GM23248 (cell line): ENCODE results near the gene MAPK4. TPM values are rescaled to one million over a fixed set of nuclear protein-coding genes. Genes with fewer than 3 reads are reported as not detected.

Source experiments
- DNase-seq: peaks from one replicate; pipeline ENCODE4 v3.0.0-alpha.2; 2015
- H2AFZ ChIP-seq: fragments of 200-600 bp; sonication (generic); 2 replicates; pipeline ENCODE4 v1.6.1; 2016; ENCODE audit warnings: antibody characterized with exemption
- H3F3A ChIP-seq: fragments of 200-600 bp; sonication (generic); 2 replicates; pipeline ENCODE4 v1.6.1; 2016; ENCODE audit warnings: mild to moderate bottlenecking, antibody characterized with exemption, mixed run types; ENCODE audit not compliant: insufficient read depth
- H3K27ac ChIP-seq: fragments of 200-600 bp; sonication (generic); 2 replicates; pipeline ENCODE4 v1.5.1; 2016; ENCODE audit warnings: mild to moderate bottlenecking
- H3K27me3 ChIP-seq: fragments of 200-600 bp; sonication (generic); replicated peaks from 2 replicates; pipeline ENCODE4 v1.6.1; 2016; ENCODE audit warnings: mild to moderate bottlenecking; ENCODE audit not compliant: insufficient read depth
- H3K36me3 ChIP-seq: fragments of 200-600 bp; sonication (generic); 2 replicates; pipeline ENCODE4 v1.6.1; 2016; ENCODE audit warnings: low read depth, mild to moderate bottlenecking
- H3K4me1 ChIP-seq: fragments of 200-600 bp; sonication (generic); 2 replicates; pipeline ENCODE4 v1.6.1; 2016; ENCODE audit warnings: mild to moderate bottlenecking; ENCODE audit not compliant: insufficient read depth
- H3K4me2 ChIP-seq: fragments of 200-600 bp; sonication (generic); one replicate; pipeline ENCODE4 v1.6.1; 2016; ENCODE audit warnings: mild to moderate bottlenecking; ENCODE audit not compliant: unreplicated experiment
- H3K4me3 ChIP-seq: fragments of 200-600 bp; sonication (generic); 2 replicates; pipeline ENCODE4 v1.5.1; 2016; ENCODE audit warnings: mild to moderate bottlenecking
- H3K79me2 ChIP-seq: fragments of 200-600 bp; sonication (generic); 2 replicates; pipeline ENCODE4 v1.6.1; 2016; ENCODE audit warnings: mild to moderate bottlenecking; ENCODE audit not compliant: insufficient read depth
- H3K9ac ChIP-seq: fragments of 200-600 bp; sonication (generic); 2 replicates; pipeline ENCODE4 v1.6.1; 2016; ENCODE audit warnings: mild to moderate bottlenecking
- H3K9me2 ChIP-seq: fragments of 200-600 bp; sonication (generic); 2 replicates; pipeline ENCODE4 v1.6.1; 2016; ENCODE audit warnings: mixed run types, mild to moderate bottlenecking, moderate library complexity; ENCODE audit not compliant: insufficient read depth
- H3K9me3 ChIP-seq: fragments of 200-600 bp; sonication (generic); one replicate; pipeline ENCODE4 v1.6.1; 2017; ENCODE audit warnings: low read depth
- H4K20me1 ChIP-seq: fragments of 200-600 bp; sonication (generic); 2 replicates; pipeline ENCODE4 v1.6.0; 2016; ENCODE audit not compliant: insufficient read depth
- EZH2 ChIP-seq: fragments of 200-600 bp; sonication (generic); IDR thresholded peaks from 2 replicates; pipeline ENCODE4 v1.6.1; 2018; ENCODE audit warnings: antibody characterized with exemption, mild to moderate bottlenecking; ENCODE audit not compliant: insufficient read depth, poor library complexity, severe bottlenecking
- EZH2phosphoT487 ChIP-seq: fragments of 200-600 bp; sonication (generic); IDR thresholded peaks from 2 replicates; pipeline ENCODE4 v1.6.1; 2018; ENCODE audit warnings: antibody characterized with exemption, moderate library complexity, mild to moderate bottlenecking, low read depth; ENCODE audit not compliant: insufficient read depth
- WGBS, 2 experiments: methylation state at CpG; one replicate each; pipeline ENCODE4 v1.1.6; 2015 to 2017; ENCODE audit warnings: low lambda C conversion rate in 2 of 2, low coverage in 1 of 2; ENCODE audit errors: missing lambda C conversion rate in 2 of 2; 5-methylcytosine and 5-hydroxymethylcytosine counted together
- in situ Hi-C: fragments of 300-500 bp; cut with MboI; formaldehyde crosslinking; loops from 2 replicates; pipeline ENCODE4 v1.15.0; 2020
- polyA plus RNA-seq: library from polyadenylated mRNA; unstranded; fragments of >200 nt; fragmentation: Nextera tagmentation; extraction: Ambion mirVana; gene quantifications from 2 replicates; pipeline ENCODE4 v1.2.1, GENCODE V29; 2016
- total RNA-seq: library from RNA; depleted of rRNA; stranded (reverse); fragments of >200 nt; shearing (Covaris generic); gene quantifications from 2 replicates; pipeline ENCODE4 v1.2.3, GENCODE V29; 2014

MAPK4 gene
- total and polyA plus RNA-seq, 2 experiments from 2014 or later: 0.22 TPM; not detected in 1

- Histone ChIP-seq H3K27me3 (no peaks in the 10 kb centered on the region), H3F3A (no peaks in the 10 kb centered on the region), H3K4me3 (no peak overlapping the region), H4K20me1 (no peaks in the 10 kb centered on the region), H3K9me2 (no peaks in the 10 kb centered on the region), H2AFZ (no peak overlapping the region), H3K27ac (no peak overlapping the region), H3K4me2 (no peak overlapping the region), H3K36me3 (no peaks in the 10 kb centered on the region), H3K9ac (no peak overlapping the region), H3K9me3 (no peaks in the 10 kb centered on the region), H3K79me2 (no peaks in the 10 kb centered on the region), H3K4me1 (no peaks in the 10 kb centered on the region)
- in situ Hi-C loops: no loop called here
- TF ChIP-seq EZH2phosphoT487: no peak
- no peak for TF ChIP-seq EZH2
- no peak for DNase-seq
Observed at GRCh38 chr18:50665519-50665918, 105.6 kb downstream of the MAPK4 start.

DNA sequence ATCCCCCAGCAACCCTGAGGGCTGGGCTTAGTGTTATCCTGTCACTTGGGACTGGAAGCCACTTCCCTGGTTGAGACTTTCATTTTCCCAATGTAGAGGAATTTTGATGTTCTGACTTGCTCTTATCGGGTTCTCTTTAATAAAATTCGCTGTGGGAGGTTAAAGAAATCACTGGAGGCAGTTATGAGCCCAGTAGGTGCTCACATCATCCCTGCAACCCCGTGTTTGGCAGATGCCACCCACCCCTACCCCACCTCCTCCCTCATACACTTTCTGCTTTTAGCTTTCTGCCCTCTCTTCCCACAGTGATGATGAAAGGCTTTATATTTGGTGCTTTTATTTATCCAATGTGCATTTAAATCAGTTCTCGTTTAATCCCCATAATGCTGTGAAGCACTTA lies 106.6 kb downstream of the MAPK4 start:
- Histone ChIP-seq H3K9me2 (no peaks in the 10 kb centered on the region), H3K27me3 (no peaks in the 10 kb centered on the region), H3K4me3 (no peak overlapping the region), H3K4me2 (no peak overlapping the region), H3F3A (no peaks in the 10 kb centered on the region), H3K36me3 (no peaks in the 10 kb centered on the region), H2AFZ (no peak overlapping the region), H3K9me3 (no peaks in the 10 kb centered on the region), H3K9ac (no peak overlapping the region), H4K20me1 (no peaks in the 10 kb centered on the region), H3K4me1 (no peaks in the 10 kb centered on the region), H3K27ac (no peak overlapping the region), H3K79me2 (no peaks in the 10 kb centered on the region)
- 8 to 19% methylated on average over 4 of the region's 4 CpGs for WGBS, 2 experiments
- TF ChIP-seq EZH2phosphoT487 (no peak), EZH2 (no peak)
- DNase-seq: no peak
- in situ Hi-C loops: no loop called here

DNA sequence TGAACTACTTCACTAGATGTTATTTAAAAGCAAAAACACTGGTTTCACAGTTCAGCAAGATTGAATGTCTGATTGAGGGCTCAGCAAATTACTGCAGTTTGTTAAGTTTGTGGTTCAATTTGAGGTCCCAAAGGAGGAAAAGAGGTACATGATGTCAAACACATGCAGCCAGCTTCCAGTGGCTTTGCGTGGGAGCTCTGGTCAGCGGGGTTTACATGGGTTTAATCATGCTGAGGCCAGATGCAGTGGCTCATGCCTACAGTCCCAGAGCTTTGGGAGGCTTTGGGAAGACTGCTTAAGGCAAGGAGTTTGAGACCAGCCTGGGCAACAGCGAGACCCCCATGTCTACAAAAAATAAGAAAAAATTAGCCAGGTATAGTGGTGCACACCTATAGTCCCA lies 111.5 kb downstream of the MAPK4 start:
- H3K9me2 ChIP-seq: no peaks in the 10 kb centered on the region
- no peak overlapping the region for H3K9ac ChIP-seq
- no peaks in the 10 kb centered on the region for H3F3A ChIP-seq
- H3K9me3 ChIP-seq: no peaks in the 10 kb centered on the region
- WGBS, 2 experiments: 8 to 15% methylated on average over 3 of the region's 3 CpGs
- H3K4me2 ChIP-seq: no peak overlapping the region
- H4K20me1 ChIP-seq: no peaks in the 10 kb centered on the region
- no peaks in the 10 kb centered on the region for H3K27me3 ChIP-seq
- TF ChIP-seq EZH2 (no peak), EZH2phosphoT487 (no peak)
- H2AFZ ChIP-seq: no peak overlapping the region
- DNase-seq: no peak
- H3K4me3 ChIP-seq: no peak overlapping the region
- H3K79me2 ChIP-seq: no peaks in the 10 kb centered on the region
- no peaks in the 10 kb centered on the region for H3K36me3 ChIP-seq
- in situ Hi-C loops: no loop called here
- no peak overlapping the region for H3K27ac ChIP-seq
- no peaks in the 10 kb centered on the region for H3K4me1 ChIP-seq

DNA sequence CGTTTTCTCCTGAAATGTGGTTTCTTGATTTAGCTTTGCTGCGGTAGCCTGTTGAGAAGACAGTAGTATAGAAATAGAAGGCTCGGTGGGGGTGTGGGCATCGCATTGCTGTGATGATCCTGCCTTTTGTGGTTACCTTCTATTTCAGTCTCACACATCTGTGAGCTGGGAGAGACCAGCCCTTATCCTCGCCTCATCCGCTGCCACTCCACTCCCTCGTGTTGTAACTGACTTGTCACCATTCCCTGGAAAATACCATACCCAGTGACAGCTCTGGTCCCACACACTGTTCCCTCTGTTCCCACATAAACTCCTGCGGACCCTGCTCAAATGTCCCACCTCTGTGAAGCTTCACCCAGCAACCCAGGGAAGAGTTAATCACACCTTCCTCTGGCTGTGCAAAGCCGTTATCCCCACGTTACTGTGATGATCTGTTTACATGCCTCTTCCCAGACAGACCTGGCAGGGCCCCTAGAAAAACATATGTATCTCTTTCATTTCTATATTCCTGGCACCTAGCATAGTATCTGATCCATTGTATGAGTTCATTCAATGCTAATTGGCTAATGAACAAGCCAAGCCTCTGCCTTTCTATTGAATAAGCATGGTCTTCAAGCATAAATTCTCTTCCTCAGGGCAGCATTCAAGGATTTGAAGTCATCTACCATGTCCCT lies 114.6 kb downstream of the MAPK4 start:
- Histone ChIP-seq H3K27ac (no peak overlapping the region), H3K9ac (no peak overlapping the region), H2AFZ (no peak overlapping the region), H3K79me2 (no peaks in the 10 kb centered on the region), H3K4me2 (no peak overlapping the region), H3K9me2 (no peaks in the 10 kb centered on the region), H3K27me3 (no peaks in the 10 kb centered on the region), H3K4me3 (no peak overlapping the region), H4K20me1 (no peaks in the 10 kb centered on the region), H3K9me3 (no peaks in the 10 kb centered on the region), H3K4me1 (no peaks in the 10 kb centered on the region), H3K36me3 (no peaks in the 10 kb centered on the region), H3F3A (no peaks in the 10 kb centered on the region)
- TF ChIP-seq EZH2 (no peak), EZH2phosphoT487 (no peak)
- in situ Hi-C loops: no loop called here
- WGBS, 2 experiments: 20 to 31% methylated on average over 10 of the region's 10 CpGs
- DNase-seq: no peak

DNA sequence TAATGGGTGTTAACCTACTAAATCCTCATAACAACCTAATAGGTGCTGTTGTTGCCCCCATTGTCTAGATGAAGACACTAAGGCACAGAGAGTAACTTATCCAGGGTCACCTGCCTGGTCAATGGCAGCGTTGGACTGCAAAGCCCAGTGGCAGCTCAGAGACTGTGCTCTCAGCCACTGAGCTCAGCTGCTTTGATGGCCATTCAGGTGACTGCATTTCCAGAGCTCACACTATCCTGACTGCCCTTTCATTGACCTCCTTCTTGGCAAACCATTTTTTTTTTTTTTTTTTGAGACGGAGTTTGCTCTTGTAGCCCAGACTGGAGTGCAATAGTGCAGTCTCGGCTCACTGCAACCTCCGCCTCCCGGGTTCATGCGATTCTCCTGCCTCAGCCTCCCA lies 115.2 kb downstream of the MAPK4 start:
- no peak for TF ChIP-seq EZH2
- no peak for TF ChIP-seq EZH2phosphoT487
- Histone ChIP-seq H3K9ac (no peak overlapping the region), H3K36me3 (no peaks in the 10 kb centered on the region), H3K9me3 (no peaks in the 10 kb centered on the region), H3K9me2 (no peaks in the 10 kb centered on the region), H3K27ac (no peak overlapping the region), H3K27me3 (no peaks in the 10 kb centered on the region), H3K4me3 (no peak overlapping the region), H3F3A (no peaks in the 10 kb centered on the region), H3K4me2 (no peak overlapping the region), H3K79me2 (no peaks in the 10 kb centered on the region), H3K4me1 (no peaks in the 10 kb centered on the region), H2AFZ (no peak overlapping the region), H4K20me1 (no peaks in the 10 kb centered on the region)
- 30 to 40% methylated on average over 6 of the region's 6 CpGs for WGBS, 2 experiments
- no peak for DNase-seq
- in situ Hi-C loops: no loop called here
